Choroid plexus epithelial cell (primary cell): ENCODE results near the gene CCDC88C.

ENCODE experiments used
- DNase-seq: peaks from one replicate; pipeline ENCODE4 v3.0.0-alpha.2; 2010; ENCODE audit warnings: low read depth
- H3K4me3 ChIP-seq: 2 replicates; pipeline ENCODE4 v1.5.1; 2011; ENCODE audit warnings: low read depth, mild to moderate bottlenecking, control low read depth, low read length, moderate library complexity
- TF ChIP-seq, protein P1 (sequence below): conservative IDR thresholded peaks from 2 replicates; pipeline ENCODE4 v1.5.1; 2011; ENCODE audit warnings: low read depth, mild to moderate bottlenecking, control low read depth, inconsistent platforms, low read length, moderate library complexity

CCDC88C gene

DNA sequence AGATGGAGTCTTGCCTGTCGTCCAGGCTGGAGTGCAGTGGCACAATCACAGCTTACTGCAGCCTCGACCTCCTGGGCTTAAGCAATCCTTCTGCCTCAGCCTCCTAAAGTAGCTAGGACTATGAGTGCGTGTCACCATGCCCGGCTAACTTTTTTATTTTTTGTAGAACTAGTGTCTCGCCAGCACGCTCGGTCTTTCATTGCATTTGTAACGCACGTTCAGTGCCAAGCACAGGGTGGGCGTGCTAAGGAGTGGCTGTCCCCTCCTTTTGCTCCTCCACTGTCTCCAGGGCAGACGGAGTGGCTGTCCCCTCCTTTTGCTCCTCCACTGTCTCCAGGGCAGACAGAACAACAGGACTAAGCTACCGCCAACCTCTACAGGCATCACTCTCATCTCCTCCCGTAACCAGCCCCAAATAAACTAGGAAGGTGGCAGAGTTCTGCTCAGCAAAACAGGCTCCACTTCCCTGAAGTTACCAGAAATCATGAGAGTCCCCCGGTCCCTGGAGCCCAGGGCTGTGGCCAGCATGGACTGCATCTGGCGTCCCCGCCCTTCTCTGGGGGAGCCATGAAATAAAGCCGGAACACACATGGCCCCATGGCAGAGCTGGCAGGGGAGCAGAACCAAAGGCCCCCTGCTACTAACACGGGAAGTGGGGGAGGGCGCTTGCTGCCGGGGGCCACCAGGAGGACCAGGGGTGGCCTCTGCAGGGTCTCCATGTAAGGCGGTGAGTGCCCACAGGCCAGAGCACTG, 60.2 kb downstream of the CCDC88C start:
- DNase-seq = no peak
- TF ChIP-seq, protein P1, sequence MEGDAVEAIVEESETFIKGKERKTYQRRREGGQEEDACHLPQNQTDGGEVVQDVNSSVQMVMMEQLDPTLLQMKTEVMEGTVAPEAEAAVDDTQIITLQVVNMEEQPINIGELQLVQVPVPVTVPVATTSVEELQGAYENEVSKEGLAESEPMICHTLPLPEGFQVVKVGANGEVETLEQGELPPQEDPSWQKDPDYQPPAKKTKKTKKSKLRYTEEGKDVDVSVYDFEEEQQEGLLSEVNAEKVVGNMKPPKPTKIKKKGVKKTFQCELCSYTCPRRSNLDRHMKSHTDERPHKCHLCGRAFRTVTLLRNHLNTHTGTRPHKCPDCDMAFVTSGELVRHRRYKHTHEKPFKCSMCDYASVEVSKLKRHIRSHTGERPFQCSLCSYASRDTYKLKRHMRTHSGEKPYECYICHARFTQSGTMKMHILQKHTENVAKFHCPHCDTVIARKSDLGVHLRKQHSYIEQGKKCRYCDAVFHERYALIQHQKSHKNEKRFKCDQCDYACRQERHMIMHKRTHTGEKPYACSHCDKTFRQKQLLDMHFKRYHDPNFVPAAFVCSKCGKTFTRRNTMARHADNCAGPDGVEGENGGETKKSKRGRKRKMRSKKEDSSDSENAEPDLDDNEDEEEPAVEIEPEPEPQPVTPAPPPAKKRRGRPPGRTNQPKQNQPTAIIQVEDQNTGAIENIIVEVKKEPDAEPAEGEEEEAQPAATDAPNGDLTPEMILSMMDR = no peak
- H3K4me3 ChIP-seq = no peak overlapping the region

DNA sequence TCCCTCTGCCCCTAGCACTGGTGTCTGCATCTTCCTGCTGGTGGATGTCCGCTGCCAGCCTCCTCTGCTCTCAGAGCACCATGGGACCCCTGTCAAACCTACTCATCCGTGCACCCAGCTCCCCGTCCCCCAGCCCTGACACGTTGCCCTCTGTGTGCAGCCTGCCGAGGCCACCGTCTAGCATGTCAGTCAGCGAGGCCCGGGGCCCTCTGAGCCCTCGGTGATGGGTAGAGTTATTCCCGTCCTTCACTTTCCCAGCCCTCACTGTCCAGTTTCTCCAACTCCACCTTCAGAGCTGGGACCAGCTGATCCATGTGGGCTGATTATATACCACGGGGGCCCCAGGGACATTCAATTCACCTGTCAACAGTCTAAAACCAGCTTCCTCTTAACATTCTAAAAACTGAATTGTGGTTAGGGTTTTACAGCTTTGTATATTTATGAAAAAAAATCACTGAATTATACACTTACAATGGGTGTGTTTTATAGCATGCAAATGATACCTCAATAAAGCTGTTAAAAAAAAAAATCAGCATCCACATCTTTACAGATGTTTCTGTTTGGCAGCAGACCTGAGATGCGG, 61.3 kb downstream of the CCDC88C start:
- no peak overlapping the region for H3K4me3 ChIP-seq
- DNase-seq = no peak
- TF ChIP-seq, protein P1 = no peak

DNA sequence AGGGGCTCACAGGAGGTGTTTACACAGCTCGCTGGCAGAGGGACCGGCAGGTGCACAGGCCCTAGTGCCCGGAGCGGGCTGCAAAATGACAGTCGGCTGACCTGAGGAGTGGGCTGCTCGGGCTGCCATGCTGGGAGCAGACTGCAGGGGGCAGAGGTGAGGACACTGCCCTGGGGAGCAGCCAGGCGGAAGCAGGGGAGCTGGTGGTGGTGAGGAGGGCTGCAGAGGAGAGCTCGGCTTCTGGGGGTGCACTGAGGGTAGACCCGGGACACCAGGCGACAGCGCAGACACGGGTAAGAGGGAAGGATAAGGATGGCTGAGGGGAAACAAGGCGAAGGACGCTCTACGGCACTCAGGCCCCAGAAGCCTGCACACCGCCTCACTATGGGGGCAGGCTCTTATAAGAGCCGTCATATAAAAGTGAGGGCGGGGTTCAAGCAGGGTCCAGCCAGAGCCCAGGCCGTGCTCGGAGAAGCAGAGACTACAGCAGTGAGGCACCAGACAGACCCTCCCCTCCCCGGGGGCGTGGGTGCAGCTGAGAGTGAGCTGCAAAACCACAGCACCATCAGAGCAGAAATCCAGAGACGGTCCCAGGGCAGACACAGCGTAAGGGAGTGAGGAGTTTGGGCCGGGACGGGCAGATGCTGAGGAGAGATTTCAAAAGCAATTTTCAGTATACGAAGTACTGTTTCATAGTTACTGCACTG, 62.5 kb downstream of the CCDC88C start:
- DNase-seq = no peak
- TF ChIP-seq, protein P1 = peak; percentile 30
- no peak overlapping the region for H3K4me3 ChIP-seq

DNA sequence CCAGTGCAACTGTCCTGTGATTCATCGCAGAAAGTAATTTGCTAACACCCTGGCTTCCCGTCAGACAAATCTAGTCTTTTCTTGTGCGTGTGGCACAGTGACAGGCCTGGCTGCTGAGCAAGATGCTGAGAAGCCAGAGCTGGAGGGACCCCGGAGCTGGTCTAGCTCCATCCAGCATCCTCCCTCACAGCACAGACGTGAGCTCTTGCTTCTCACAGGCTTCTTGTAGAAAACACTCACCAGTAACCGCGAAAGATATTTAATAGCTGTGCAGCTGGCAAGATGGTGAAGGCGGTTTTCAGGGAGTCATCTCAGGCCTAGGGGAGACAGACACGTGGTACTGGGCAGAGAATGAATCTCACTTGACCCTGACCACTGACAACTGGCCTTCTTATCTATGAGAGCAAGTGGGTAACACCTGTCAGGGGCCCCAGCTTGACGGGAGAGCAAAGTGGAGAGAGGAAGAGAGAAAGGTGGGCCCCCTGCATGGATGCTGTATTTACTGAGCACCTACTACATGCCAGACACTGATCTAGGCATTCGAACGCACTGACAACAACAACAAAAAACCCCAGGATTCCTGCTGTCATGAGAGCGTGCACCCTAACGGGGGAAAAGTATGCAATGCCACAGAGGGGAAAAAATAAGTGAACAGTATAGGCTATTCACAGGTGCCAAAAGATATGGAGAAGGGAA, 63.3 kb downstream of the CCDC88C start:
- TF ChIP-seq, protein P1 = no peak
- H3K4me3 ChIP-seq = no peak overlapping the region
- no peak for DNase-seq

DNA sequence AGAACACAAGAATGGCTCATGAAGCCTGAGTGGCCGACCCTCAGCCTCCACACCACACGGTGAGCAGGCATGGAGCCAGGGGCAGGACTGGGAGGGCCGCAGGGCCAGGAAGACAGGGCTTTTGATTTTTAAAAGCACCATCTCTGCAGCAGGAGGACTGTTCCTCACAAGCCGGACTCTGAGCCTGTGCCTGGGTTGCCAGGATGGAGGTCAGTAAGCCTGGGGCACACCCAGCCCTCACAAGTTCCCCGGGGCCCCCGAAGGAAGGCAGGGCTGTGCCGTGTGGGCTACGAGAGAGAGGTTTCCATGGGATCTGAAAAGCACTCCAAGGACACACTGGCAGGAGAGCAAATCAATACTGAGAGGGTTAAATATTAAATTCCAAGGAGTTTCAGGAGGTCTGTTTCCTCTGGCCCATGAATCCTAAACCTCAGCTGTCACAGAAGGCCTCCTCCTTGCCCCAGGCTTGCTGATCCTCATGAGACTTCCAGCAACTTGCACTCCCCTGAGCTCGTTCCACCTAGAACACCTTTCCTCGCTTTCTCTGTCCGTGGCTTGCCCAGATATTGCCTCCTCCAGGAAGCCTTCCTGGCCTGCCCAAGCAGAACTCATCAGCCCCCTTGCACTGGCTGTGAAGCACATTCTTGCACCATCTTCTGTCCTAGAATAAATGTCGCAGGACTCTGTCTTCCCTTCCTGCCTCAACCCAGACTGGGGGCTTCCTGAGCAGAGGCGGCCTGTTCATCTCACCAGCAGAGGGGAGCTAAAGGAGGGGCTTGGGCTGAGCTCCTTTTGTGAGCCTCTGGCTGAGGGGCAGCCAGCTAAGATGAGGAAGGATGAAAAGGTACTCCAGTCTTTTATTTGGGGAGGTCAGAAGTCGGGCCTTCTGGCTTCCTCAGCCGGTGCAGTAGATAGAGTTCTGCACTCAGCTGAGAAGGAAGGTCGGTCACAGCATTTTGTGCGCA, 64.6 kb downstream of the CCDC88C start:
- no peak overlapping the region for H3K4me3 ChIP-seq
- DNase-seq = no peak
- TF ChIP-seq, protein P1 = no peak

DNA sequence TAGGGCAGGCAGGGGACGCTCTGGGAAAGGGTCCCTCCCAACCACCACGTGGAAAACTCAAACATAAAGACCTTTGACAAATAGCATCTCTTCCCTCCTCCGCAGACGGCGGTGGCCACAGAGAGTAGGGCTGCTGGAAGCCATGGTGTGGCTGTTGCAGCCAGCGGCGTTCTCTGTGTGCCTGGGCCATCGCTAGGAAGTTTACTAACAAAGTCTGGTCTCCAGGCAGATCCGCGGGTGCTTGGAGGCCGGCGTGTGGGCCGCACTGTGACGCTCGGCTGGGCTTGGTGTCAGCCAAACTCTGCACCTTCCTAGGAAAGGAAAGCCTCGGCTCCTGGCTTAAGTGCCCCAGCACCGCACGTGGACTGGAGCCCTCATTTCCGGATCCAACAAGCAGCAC, 65.6 kb downstream of the CCDC88C start:
- H3K4me3 ChIP-seq = no peak overlapping the region
- DNase-seq = peak; percentile 16
- TF ChIP-seq, protein P1 = no peak
